ENCODE results near the gene ASH1L. TPM values are rescaled to one million over a fixed set of nuclear protein-coding genes. Genes with fewer than 3 reads are reported as not detected.
"Not testable (repeated sequence)": the region's sequence is repeated elsewhere in the genome, so short reads cannot be mapped to it uniquely, and the experiment has no call there.

ASH1L gene
- total RNA-seq, 1 donor = 41.6 TPM

DNA sequence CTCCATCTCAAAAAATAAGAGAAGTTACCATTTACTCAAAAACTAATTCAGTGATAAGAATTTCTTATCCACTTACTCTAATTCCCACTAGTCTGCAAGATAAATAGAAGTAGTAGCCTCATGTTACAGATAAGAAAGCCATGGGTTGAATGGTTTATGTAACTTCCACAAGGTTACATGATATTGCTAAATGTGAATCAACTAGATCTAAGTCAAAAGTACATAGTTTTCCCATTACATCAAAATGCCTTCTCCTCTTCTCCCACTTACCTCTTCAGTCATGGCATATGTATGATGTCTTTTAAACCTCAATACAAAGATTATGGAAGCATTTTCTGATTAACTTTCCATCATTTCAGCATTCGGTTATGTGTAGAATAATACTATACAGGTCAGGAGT, 108.5 kb downstream of the ASH1L start:
- Histone ChIP-seq H4K20me1 (ENCODE audit: insufficient read depth, low read length) (peaks cover 6% of the 10 kb centered on the region), H3K27me3 (ENCODE audit: insufficient read depth, low read length) (no peaks in the 10 kb centered on the region), H3K36me3 (ENCODE audit: insufficient read depth, low read length) (peaks cover 6% of the 10 kb centered on the region), H3K79me2 (ENCODE audit: insufficient read depth, low read length) (peaks cover 18% of the 10 kb centered on the region), H2AFZ (ENCODE audit: low read length) (no peak overlapping the region), H3K4me1 (ENCODE audit: insufficient read depth, low read length) (peaks cover 19% of the 10 kb centered on the region), H3K27ac (ENCODE audit: low read depth, low read length) (no peak overlapping the region), H3K4me2 (ENCODE audit: insufficient read depth, low read length) (no peak overlapping the region), H3K4me3 (ENCODE audit: insufficient read depth, low read length) (no peak overlapping the region), H3K9me3 (ENCODE audit: low read depth, low read length) (no peaks in the 10 kb centered on the region)
- TF ChIP-seq CTCF (IDR thresholded peaks at IDR 0.05; ENCODE audit: extremely low read depth, low read depth, low read length) = no peak
- no peak for DNase-seq (ENCODE audit: insufficient read length, low spot score, missing footprints)

GRCh38 chr1:155453141-155453540, 109.5 kb downstream of the ASH1L start:
- Histone ChIP-seq H3K4me2 (ENCODE audit: insufficient read depth, low read length) (no peak overlapping the region), H3K4me3 (ENCODE audit: insufficient read depth, low read length) (no peak overlapping the region)

DNA sequence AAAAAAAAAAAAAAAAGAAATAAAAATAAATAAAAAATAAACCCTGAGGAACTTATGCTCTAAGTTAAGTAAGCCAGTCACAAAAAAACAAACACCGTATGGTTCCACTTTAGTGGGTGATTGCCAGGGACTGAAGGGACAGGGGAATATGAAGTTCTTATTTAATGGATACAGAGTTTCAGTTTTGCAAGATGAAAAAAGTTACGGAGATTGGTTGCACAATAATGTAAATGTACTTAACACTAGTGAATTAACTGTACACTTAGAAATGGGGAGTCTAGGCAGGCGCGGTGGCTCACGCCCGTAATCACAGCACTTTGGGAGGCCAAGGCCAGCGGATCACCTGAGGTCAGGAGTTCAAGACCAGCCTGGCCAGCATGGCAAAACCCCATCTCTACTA, 111.4 kb downstream of the ASH1L start:
- no peak for TF ChIP-seq CTCF (IDR thresholded peaks at IDR 0.05; ENCODE audit: extremely low read depth, low read depth, low read length)
- Histone ChIP-seq H3K27me3 (ENCODE audit: insufficient read depth, low read length) (no peaks in the 10 kb centered on the region), H3K4me3 (ENCODE audit: insufficient read depth, low read length) (no peak overlapping the region), H3K79me2 (ENCODE audit: insufficient read depth, low read length) (peaks cover 8% of the 10 kb centered on the region), H3K27ac (ENCODE audit: low read depth, low read length) (no peak overlapping the region), H3K36me3 (ENCODE audit: insufficient read depth, low read length) (no peaks in the 10 kb centered on the region), H3K4me1 (ENCODE audit: insufficient read depth, low read length) (peaks cover 11% of the 10 kb centered on the region), H3K4me2 (ENCODE audit: insufficient read depth, low read length) (no peak overlapping the region), H2AFZ (ENCODE audit: low read length) (no peak overlapping the region), H4K20me1 (ENCODE audit: insufficient read depth, low read length) (peaks cover 3% of the 10 kb centered on the region), H3K9me3 (ENCODE audit: low read depth, low read length) (no peaks in the 10 kb centered on the region)
- DNase-seq (ENCODE audit: insufficient read length, low spot score, missing footprints) = no peak

More at GRCh38 chr1:155453141-155453540, 109.5 kb downstream of the ASH1L start:
- H2AFZ ChIP-seq (ENCODE audit: low read length) = no peak overlapping the region
- H3K36me3 ChIP-seq (ENCODE audit: insufficient read depth, low read length) = peaks cover 6% of the 10 kb centered on the region
- H4K20me1 ChIP-seq (ENCODE audit: insufficient read depth, low read length) = peaks cover 6% of the 10 kb centered on the region
- H3K9me3 ChIP-seq (ENCODE audit: low read depth, low read length) = no peaks in the 10 kb centered on the region
- peaks cover 17% of the 10 kb centered on the region for H3K79me2 ChIP-seq (ENCODE audit: insufficient read depth, low read length)
- DNase-seq (ENCODE audit: insufficient read length, low spot score, missing footprints) = no peak
- no peak overlapping the region for H3K27ac ChIP-seq (ENCODE audit: low read depth, low read length)
- H3K27me3 ChIP-seq (ENCODE audit: insufficient read depth, low read length) = no peaks in the 10 kb centered on the region
- H3K4me1 ChIP-seq (ENCODE audit: insufficient read depth, low read length) = peaks cover 19% of the 10 kb centered on the region
- TF ChIP-seq CTCF (IDR thresholded peaks at IDR 0.05; ENCODE audit: extremely low read depth, low read depth, low read length) = no peak

- H2AFZ ChIP-seq (ENCODE audit: low read length); H3K9me3 ChIP-seq (ENCODE audit: low read depth, low read length); H3K79me2 ChIP-seq (ENCODE audit: insufficient read depth, low read length); H3K4me3 ChIP-seq (ENCODE audit: insufficient read depth, low read length); DNase-seq (ENCODE audit: insufficient read length, low spot score, missing footprints); H3K27me3 ChIP-seq (ENCODE audit: insufficient read depth, low read length); H3K4me1 ChIP-seq (ENCODE audit: insufficient read depth, low read length); H3K27ac ChIP-seq (ENCODE audit: low read depth, low read length); H4K20me1 ChIP-seq (ENCODE audit: insufficient read depth, low read length); H3K4me2 ChIP-seq (ENCODE audit: insufficient read depth, low read length): not testable (repeated sequence)
- H3K36me3 ChIP-seq (ENCODE audit: insufficient read depth, low read length) = peaks cover 15% of the 10 kb centered on the region
These were observed 120.2 kb downstream of the ASH1L start for GRCh38 chr1:155442431-155442830.
